ENCODE data around the gene TNIK. TPM values are rescaled to one million over a fixed set of nuclear protein-coding genes. Genes with fewer than 3 reads are reported as not detected.

Gene TNIK
- total RNA-seq, 1 donor from 2014 or later, result 38.1 TPM

DNA sequence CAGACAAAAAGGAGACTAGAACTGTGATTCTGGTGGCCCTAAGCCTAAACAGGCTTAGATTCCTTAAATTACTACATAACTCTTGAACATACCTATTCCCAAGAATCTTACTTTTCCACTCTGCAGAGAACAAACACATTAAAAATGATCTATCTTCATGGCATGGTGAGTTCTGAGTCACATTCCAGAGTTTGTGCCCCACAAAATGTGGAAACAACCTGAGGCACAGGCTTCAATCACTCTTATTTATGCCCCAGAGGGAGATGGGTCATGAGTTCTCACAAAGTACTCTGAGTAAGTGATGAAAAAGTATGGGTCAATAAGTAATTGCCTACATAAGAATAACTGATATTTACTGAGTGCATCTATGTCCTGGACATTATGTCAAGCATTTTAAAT lies 296.1 kb downstream of the TNIK start:
- Mint-ChIP-seq H3K9me3 (no peaks in the 10 kb centered on the region), H3K27me3 (peaks cover 2% of the 10 kb centered on the region), H3K4me1 (ENCODE audit: unreplicated experiment) (peaks cover 4% of the 10 kb centered on the region), H3K27ac (no peak overlapping the region), H3K36me3 (peaks cover 19% of the 10 kb centered on the region), H3K4me3 (no peak overlapping the region)
- no peak for DNase-seq (ENCODE audit: extremely low spot score, unreplicated experiment)
- TF ChIP-seq, protein P1, sequence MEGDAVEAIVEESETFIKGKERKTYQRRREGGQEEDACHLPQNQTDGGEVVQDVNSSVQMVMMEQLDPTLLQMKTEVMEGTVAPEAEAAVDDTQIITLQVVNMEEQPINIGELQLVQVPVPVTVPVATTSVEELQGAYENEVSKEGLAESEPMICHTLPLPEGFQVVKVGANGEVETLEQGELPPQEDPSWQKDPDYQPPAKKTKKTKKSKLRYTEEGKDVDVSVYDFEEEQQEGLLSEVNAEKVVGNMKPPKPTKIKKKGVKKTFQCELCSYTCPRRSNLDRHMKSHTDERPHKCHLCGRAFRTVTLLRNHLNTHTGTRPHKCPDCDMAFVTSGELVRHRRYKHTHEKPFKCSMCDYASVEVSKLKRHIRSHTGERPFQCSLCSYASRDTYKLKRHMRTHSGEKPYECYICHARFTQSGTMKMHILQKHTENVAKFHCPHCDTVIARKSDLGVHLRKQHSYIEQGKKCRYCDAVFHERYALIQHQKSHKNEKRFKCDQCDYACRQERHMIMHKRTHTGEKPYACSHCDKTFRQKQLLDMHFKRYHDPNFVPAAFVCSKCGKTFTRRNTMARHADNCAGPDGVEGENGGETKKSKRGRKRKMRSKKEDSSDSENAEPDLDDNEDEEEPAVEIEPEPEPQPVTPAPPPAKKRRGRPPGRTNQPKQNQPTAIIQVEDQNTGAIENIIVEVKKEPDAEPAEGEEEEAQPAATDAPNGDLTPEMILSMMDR (conservative IDR thresholded peaks at IDR 0.05), result no peak

DNA sequence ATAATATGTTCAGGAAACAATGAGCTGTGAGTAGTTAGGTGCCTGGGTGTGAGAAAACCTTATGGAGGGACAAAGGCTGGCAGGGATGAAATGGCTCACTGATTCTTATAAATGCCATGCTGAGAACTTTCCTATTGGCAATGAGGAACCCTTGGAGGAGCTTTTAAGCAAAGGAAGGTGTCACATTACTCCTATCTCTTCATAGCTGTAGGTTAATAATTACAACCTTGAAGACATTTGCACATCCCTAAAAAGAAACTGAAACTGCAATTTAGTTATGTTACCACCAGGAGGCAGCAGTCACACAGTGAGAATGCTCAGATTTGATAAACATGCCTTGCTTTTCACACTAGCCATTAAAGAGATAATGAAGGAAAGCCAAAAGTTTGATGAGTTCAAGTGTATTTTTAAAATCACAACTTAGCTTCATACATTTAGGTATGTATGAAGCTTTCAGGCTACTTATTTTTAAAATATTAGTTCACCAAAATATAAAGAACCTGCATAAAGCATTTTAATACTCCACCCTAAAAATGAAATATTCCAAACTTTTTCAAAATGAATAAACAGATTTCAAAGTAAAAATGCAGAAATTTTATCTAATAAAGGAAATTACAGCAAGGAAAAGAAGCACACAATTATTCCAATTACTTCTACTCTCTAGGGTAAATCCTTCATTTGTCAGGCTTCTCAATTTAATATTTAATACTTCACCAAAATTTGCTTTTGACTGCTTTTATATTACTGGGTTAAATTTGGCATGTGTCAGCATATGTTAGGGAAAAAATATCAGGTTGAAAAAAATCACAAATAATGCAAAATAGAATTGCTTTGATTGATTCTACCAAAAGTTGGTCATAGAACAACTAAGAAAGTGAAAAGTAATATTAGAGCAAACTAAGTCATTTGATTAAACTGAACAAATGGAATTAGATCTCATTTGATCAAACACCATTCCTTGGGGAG lies 296.8 kb downstream of the TNIK start:
- H3K27me3 Mint-ChIP-seq, result peaks cover 8% of the 10 kb centered on the region
- no peak overlapping the region for H3K4me3 Mint-ChIP-seq
- TF ChIP-seq, protein P1 (conservative IDR thresholded peaks at IDR 0.05), result peak; percentile 81
- no peaks in the 10 kb centered on the region for H3K9me3 Mint-ChIP-seq
- H3K36me3 Mint-ChIP-seq, result peaks cover 26% of the 10 kb centered on the region
- DNase-seq (ENCODE audit: extremely low spot score, unreplicated experiment), result no peak
- peaks cover 11% of the 10 kb centered on the region for H3K4me1 Mint-ChIP-seq (ENCODE audit: unreplicated experiment)
- H3K27ac Mint-ChIP-seq, result no peak overlapping the region

DNA sequence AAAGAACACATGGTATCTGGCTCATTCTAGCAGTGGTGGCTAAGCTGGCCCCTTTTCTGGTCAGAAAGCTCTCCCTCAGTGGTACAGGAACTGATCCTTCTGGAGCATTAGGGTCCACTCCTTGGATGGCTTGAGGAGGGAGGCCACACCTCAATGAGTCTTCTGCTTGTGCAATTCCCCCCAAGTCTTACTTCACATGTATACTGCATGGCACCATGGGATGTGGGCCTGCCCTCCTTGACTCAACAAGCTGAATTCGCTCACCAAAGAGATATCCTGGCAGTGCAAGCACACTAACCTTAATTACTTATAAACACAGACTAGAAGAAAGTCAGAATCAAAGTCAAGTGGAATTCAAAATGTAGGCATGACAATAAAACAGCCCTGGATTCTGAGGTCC lies 299.9 kb downstream of the TNIK start:
- H3K36me3 Mint-ChIP-seq, result peaks cover 15% of the 10 kb centered on the region
- TF ChIP-seq, protein P1 (conservative IDR thresholded peaks at IDR 0.05), result no peak
- H3K4me3 Mint-ChIP-seq, result no peak overlapping the region
- no peaks in the 10 kb centered on the region for H3K9me3 Mint-ChIP-seq
- no peak for DNase-seq (ENCODE audit: extremely low spot score, unreplicated experiment)
- H3K27me3 Mint-ChIP-seq, result peaks cover 15% of the 10 kb centered on the region
- H3K27ac Mint-ChIP-seq, result no peak overlapping the region
- H3K4me1 Mint-ChIP-seq (ENCODE audit: unreplicated experiment), result peaks cover 12% of the 10 kb centered on the region

DNA sequence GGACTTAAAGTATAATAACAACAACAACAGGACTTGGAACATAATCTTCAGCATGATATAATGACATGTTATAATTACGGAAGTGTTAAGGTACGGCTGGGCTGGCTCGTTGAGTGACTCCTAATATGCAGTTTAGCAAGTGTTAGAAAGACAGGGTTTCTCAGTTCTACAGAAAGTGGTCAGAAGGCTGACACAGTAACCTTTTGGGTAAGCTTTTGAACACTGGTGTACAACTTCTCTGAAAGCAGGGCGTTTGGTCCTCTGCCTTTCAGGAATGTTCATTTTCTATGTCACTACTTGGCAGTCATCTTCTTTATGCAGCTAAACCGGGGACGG lies 300.4 kb downstream of the TNIK start:
- Mint-ChIP-seq H3K9me3 (no peaks in the 10 kb centered on the region), H3K27me3 (peaks cover 15% of the 10 kb centered on the region), H3K4me1 (ENCODE audit: unreplicated experiment) (peaks cover 12% of the 10 kb centered on the region), H3K4me3 (no peak overlapping the region), H3K36me3 (peaks cover 15% of the 10 kb centered on the region), H3K27ac (no peak overlapping the region)
- DNase-seq (ENCODE audit: extremely low spot score, unreplicated experiment), result no peak
- TF ChIP-seq, protein P1 (conservative IDR thresholded peaks at IDR 0.05), result no peak

DNA sequence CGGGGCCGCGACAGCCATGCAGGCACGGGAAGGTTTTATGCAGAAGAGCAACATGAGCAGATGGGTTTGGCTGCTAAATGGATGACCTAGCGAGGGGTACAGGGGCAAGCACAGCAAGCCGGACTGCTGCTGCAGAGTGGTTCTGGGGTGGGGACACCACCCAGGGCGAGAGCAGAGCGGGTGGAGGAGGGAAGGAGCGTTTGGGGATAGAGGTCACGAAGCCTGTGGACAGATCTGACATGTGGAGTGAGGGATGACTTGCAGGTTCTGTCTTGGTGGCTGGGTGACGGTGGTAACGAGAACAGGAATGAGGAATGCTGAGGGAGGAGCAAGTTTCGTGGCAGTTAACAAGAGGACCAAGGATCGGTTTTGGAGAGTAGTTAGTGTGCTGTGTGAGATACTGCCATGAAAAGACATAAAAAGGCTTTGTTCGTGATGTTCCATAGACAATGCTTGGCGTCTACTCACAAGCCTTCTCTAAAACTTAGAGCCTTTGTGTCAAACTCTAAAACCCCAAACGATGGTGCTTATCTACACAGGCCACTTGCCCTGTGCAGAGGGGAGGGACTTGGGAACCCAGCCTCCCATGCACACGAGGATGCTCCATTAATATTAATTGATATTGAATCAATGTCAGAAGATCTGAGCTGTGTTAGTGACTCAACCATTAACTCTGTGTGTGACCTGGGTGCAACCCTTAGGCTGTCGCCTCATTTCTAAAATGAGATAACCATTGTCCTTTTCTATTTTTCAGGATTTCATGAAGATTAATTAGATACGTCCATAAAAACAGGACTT lies 301.0 kb downstream of the TNIK start:
- TF ChIP-seq, protein P1 (conservative IDR thresholded peaks at IDR 0.05), result no peak
- H3K27me3 Mint-ChIP-seq, result peaks cover 15% of the 10 kb centered on the region
- H3K4me3 Mint-ChIP-seq, result no peak overlapping the region
- H3K27ac Mint-ChIP-seq, result peak overlapping the region; percentile 31
- H3K9me3 Mint-ChIP-seq, result no peaks in the 10 kb centered on the region
- H3K36me3 Mint-ChIP-seq, result peaks cover 15% of the 10 kb centered on the region
- DNase-seq (ENCODE audit: extremely low spot score, unreplicated experiment), result no peak
- peaks cover 12% of the 10 kb centered on the region for H3K4me1 Mint-ChIP-seq (ENCODE audit: unreplicated experiment)
